Measurements from ENCODE around the gene FAM20B.

FAM20B gene

GRCh38 chr1:179052776-179053175, 27.1 kb downstream of the FAM20B start:
- no peak for TF ChIP-seq REST (IDR thresholded peaks at IDR 0.05; ENCODE audit: insufficient read depth in 1 of 2, low read depth in 2 of 2, low read length in 2 of 2)
- TF ChIP-seq POLR2AphosphoS5 (IDR thresholded peaks at IDR 0.05; ENCODE audit: low read depth, low read length) = no peak
- TF ChIP-seq TAF1 (IDR thresholded peaks at IDR 0.05; ENCODE audit: borderline replicate concordance, insufficient read depth, low read length) = no peak
- no peak for TF ChIP-seq FOXP2 (optimal IDR thresholded peaks at IDR 0.05; ENCODE audit: borderline replicate concordance, extremely low read depth, extremely low read length, insufficient read depth)
- TF ChIP-seq SIN3A (IDR thresholded peaks at IDR 0.05; ENCODE audit: borderline replicate concordance, insufficient read depth, low read length) = no peak

DNA sequence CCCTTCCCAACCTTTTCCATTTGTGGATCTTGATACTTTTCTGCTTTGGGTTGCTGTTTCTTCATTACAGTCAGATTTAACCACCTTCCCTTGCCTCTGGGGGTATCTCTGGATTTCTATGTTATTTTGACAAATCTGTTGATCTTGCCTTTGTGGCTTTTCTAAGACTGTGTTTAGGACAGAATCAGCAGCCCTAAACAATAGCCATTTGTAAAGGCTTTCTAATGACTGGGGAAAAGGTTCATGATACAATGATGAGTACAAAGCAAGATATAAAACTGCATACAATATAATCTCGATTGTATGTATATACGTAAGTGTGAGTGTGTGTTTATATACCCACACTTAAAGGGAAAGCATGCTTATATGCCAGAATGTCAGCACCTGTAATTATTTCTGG, 27.8 kb downstream of the FAM20B start:
- TF ChIP-seq SIN3A (IDR thresholded peaks at IDR 0.05; ENCODE audit: borderline replicate concordance, insufficient read depth, low read length) (no peak), REST (IDR thresholded peaks at IDR 0.05; ENCODE audit: insufficient read depth in 1 of 2, low read depth in 2 of 2, low read length in 2 of 2) (no peak), TAF1 (IDR thresholded peaks at IDR 0.05; ENCODE audit: borderline replicate concordance, insufficient read depth, low read length) (no peak), FOXP2 (optimal IDR thresholded peaks at IDR 0.05; ENCODE audit: borderline replicate concordance, extremely low read depth, extremely low read length, insufficient read depth) (no peak), POLR2AphosphoS5 (IDR thresholded peaks at IDR 0.05; ENCODE audit: low read depth, low read length) (no peak)

GRCh38 chr1:179055937-179056336, 30.2 kb downstream of the FAM20B start:
- TF ChIP-seq SIN3A (IDR thresholded peaks at IDR 0.05; ENCODE audit: borderline replicate concordance, insufficient read depth, low read length) (no peak), FOXP2 (optimal IDR thresholded peaks at IDR 0.05; ENCODE audit: borderline replicate concordance, extremely low read depth, extremely low read length, insufficient read depth) (no peak), TAF1 (IDR thresholded peaks at IDR 0.05; ENCODE audit: borderline replicate concordance, insufficient read depth, low read length) (no peak), POLR2AphosphoS5 (IDR thresholded peaks at IDR 0.05; ENCODE audit: low read depth, low read length) (no peak), REST (IDR thresholded peaks at IDR 0.05; ENCODE audit: insufficient read depth in 1 of 2, low read depth in 2 of 2, low read length in 2 of 2) (no peak)

DNA sequence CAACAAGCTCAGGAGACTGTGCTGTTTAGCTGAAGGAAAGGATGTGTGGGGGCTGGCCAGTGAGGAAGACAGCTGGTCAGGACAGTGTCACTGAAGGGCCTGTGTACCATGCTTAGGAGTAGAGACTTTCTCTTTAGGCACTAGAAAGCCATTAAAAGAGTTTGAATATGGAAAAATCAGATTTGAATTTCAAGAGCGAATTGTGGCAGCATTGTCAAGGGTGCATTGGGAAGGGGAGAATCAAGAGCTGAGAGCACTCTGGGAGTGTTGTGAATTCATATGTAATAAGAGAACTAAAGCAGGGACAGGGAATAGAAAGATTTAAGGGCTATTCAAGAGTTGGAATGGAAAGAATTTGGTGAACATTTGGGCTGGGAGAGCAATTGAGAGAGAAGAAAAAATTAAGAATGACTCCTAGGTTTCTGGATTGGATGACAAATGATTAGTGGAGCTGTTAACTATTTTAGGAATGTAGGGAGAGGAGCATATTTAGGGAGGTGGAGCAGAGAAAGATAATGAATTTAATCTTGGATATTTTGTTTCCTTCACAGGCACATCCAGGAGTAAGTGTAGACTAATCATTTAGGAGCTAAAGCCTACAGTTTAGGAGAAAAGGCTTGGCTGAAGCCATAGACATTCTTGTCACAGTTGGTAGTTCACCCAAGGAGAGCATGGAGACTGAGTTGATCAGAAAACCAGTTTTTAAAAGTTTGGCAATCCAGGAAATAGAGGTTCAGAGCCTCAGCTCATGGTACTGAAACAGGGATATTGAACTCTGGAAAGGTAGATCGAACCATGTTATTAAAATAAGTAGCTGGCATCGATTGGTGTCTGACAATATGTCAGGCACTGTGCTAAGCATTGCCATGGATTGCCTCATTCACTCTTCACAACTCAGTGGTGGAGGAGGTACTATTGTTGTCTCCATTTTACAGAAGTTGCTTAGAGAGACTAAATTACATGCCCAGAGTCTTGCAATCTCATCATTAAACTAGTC, 33.1 kb downstream of the FAM20B start:
- TF ChIP-seq POLR2AphosphoS5 (IDR thresholded peaks at IDR 0.05; ENCODE audit: low read depth, low read length) = no peak

DNA sequence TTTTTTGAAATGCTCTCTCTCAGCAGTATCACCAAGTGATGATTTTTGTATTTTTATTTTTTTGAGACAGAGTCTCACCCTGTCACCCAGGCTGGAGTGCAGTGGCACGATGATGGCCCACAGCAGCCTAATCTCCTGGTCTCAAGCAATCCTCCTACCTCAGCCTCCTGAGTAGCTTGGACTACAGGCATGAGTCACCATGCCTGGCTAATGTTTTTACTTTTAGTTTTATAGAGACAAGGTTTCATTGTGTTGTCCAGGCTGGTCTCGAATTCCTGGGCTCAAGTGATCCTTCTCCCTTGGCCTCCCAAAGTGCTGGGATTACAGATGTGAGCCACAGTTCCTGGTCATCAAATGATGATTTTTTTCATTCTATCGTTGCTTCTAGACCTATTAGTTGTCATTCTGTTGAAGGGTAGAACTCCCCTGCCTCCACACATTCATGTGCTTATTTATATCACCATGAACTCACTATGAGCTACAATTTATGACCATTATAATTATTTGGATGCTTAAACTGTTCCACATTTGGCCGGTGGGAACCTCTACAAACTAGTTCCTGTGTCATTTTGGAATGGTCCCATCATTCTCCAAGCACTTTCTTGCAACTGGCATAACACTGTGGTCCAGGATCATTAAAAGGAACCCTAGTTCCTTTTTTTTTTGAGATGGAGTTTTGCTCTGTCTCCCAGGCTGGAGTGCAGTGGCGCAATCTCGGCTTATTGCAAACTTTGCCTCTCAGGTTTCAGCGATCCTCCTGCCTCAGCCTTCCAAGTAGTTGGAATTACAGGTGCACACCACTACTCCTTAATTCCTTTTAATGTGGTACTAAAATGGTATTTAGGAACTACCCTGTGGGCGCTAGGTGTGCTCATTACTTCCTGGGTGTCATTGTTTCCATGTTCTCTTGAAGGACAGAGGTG, 35.9 kb downstream of the FAM20B start:
- TF ChIP-seq REST (IDR thresholded peaks at IDR 0.05; ENCODE audit: insufficient read depth in 1 of 2, low read depth in 2 of 2, low read length in 2 of 2) = no peak
- no peak for TF ChIP-seq SIN3A (IDR thresholded peaks at IDR 0.05; ENCODE audit: borderline replicate concordance, insufficient read depth, low read length)
- no peak for TF ChIP-seq FOXP2 (optimal IDR thresholded peaks at IDR 0.05; ENCODE audit: borderline replicate concordance, extremely low read depth, extremely low read length, insufficient read depth)
- TF ChIP-seq TAF1 (IDR thresholded peaks at IDR 0.05; ENCODE audit: borderline replicate concordance, insufficient read depth, low read length) = no peak
- no peak for TF ChIP-seq POLR2AphosphoS5 (IDR thresholded peaks at IDR 0.05; ENCODE audit: low read depth, low read length)
